Activated B cell treated with CpG ODN at 0.5 μM for 24 hours (primary cell): ENCODE data around the gene GPR153. TPM values are rescaled to one million over a fixed set of nuclear protein-coding genes. Genes with fewer than 3 reads are reported as not detected.

Experiments
- ATAC-seq: fragments of 200-7000 bp; cut with Tn5 transposase; one replicate; pipeline ENCODE4 v1.10.0; 2021; ENCODE audit warnings: low read depth, mild to moderate bottlenecking, moderate library complexity
- CTCF ChIA-PET: fragments of 350-600 bp; sonication (Branson Sonifier 250); formaldehyde crosslinking; loops from one replicate; lab custom pipeline; 2021; ENCODE audit warnings: antibody characterized with exemption; lab: Charles Lee
- POLR2A ChIA-PET: fragments of 350-600 bp; sonication (Branson Sonifier 250); formaldehyde crosslinking; loops from one replicate; lab custom pipeline; 2021; ENCODE audit warnings: antibody characterized with exemption; lab: Charles Lee
- DNase-seq: peaks from one replicate; pipeline ENCODE4 v3.0.0; 2022
- H3K27ac Mint-ChIP-seq: one replicate; pipeline ENCODE4 v1.8.0; 2020; ENCODE audit warnings: mixed read lengths
- H3K27me3 Mint-ChIP-seq: one replicate; pipeline ENCODE4 v1.8.0; 2021; ENCODE audit warnings: mixed read lengths
- H3K36me3 Mint-ChIP-seq: one replicate; pipeline ENCODE4 v1.8.0; 2021; ENCODE audit warnings: low read depth, mixed read lengths
- H3K4me1 Mint-ChIP-seq: one replicate; pipeline ENCODE4 v1.8.0; 2021; ENCODE audit warnings: mixed read lengths
- H3K4me3 Mint-ChIP-seq: one replicate; pipeline ENCODE4 v1.8.0; 2020; ENCODE audit warnings: mild to moderate bottlenecking, mixed read lengths
- H3K9me3 Mint-ChIP-seq: one replicate; pipeline ENCODE4 v1.8.0; 2020; ENCODE audit warnings: mixed read lengths
- CTCF ChIP-seq: fragments of 200-600 bp; IDR thresholded peaks from one replicate; pipeline ENCODE4 v1.8.0; 2022; ENCODE audit warnings: antibody characterized with exemption, mild to moderate bottlenecking
- intact Hi-C: fragments of 100-400 bp; cut with micrococcal nuclease; formaldehyde crosslinking; loops from one replicate; pipeline ENCODE4 v1.15.1; 2024
- total RNA-seq: library from RNA; stranded (reverse); gene quantifications from 2 replicates; pipeline ENCODE4 v1.2.3, GENCODE V29; 2022

GPR153 gene
- total RNA-seq, 1 donor from 2014 or later, result 0.22 TPM

- no peak overlapping the region for H3K4me3 Mint-ChIP-seq
- ChIA-PET CTCF (interaction anchor here (0.9 kb wide), 1 partner anchor 150 kb away, joined by 3 read pairs; no protein-coding TSS in a partner anchor), POLR2A (no interaction called here)
- ATAC-seq (no peak), DNase-seq (no peak)
- H3K9me3 Mint-ChIP-seq, result no peaks in the 10 kb centered on the region
- H3K27ac Mint-ChIP-seq, result no peak overlapping the region
- H3K4me1 Mint-ChIP-seq, result peaks cover 6% of the 10 kb centered on the region
- H3K36me3 Mint-ChIP-seq, result no peaks in the 10 kb centered on the region
- intact Hi-C loops, result no loop called here
- no peak for TF ChIP-seq CTCF
- no peaks in the 10 kb centered on the region for H3K27me3 Mint-ChIP-seq
These were observed 26.1 kb upstream of the GPR153 start for GRCh38 chr1:6287029-6287428.

- H3K27me3 Mint-ChIP-seq, result no peaks in the 10 kb centered on the region
- no peak overlapping the region for H3K27ac Mint-ChIP-seq
- H3K9me3 Mint-ChIP-seq, result no peaks in the 10 kb centered on the region
- peaks cover 6% of the 10 kb centered on the region for H3K4me1 Mint-ChIP-seq
- ChIA-PET CTCF (no interaction called here), POLR2A (no interaction called here)
- ATAC-seq (no peak), DNase-seq (no peak)
- no peak overlapping the region for H3K4me3 Mint-ChIP-seq
- intact Hi-C loops, result no loop called here
- TF ChIP-seq CTCF, result no peak
- no peaks in the 10 kb centered on the region for H3K36me3 Mint-ChIP-seq
These were observed 25.4 kb upstream of the GPR153 start for GRCh38 chr1:6286266-6286665.

- POLR2A ChIA-PET, result no interaction called here
- intact Hi-C loops, result no loop called here
These were observed 24.4 kb upstream of the GPR153 start for GRCh38 chr1:6285336-6285735.

DNA sequence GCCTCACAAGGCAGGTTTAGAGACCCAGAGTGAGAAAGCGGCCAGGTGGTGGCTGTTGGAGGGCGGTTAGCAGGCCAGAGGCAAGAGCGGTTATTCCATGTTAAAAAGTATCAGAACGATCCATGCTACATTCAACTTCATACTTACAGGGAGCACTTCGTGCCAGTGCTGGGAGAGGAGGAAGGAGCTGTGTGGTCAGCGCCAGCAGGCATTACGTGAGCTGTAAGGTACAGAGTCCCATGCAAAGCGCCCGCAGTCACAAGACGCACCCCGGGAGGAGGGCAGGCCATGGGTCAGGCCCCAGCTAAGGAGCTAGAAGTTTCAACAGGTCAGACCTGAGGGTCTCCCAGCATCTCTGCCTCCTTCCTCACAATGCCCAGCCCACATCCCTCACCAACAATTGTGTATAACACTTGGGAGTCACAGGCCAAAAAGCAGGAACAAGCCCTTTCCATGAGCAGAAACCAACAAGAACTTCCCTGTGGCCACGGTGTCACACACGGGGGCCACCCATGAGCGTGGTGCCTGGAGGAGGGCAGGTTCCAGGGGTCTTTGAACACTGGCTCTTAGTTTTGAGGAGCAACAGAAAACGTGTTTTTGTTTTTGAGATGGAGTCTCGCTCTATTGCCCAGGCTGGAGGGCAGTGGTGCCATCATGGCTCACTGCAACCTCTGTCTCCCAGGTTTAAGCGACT lies 21.8 kb upstream of the GPR153 start:
- H3K9me3 Mint-ChIP-seq, result no peaks in the 10 kb centered on the region
- H3K36me3 Mint-ChIP-seq, result no peaks in the 10 kb centered on the region
- ChIA-PET CTCF (no interaction called here), POLR2A (no interaction called here)
- H3K4me1 Mint-ChIP-seq, result no peaks in the 10 kb centered on the region
- no peak overlapping the region for H3K27ac Mint-ChIP-seq
- ATAC-seq, result no peak
- no peak for TF ChIP-seq CTCF
- intact Hi-C loops, result no loop called here
- no peak overlapping the region for H3K4me3 Mint-ChIP-seq
- no peak for DNase-seq
- H3K27me3 Mint-ChIP-seq, result no peaks in the 10 kb centered on the region

More at GRCh38 chr1:6285336-6285735, 24.4 kb upstream of the GPR153 start:
- H3K27ac Mint-ChIP-seq, result no peak overlapping the region
- H3K36me3 Mint-ChIP-seq, result no peaks in the 10 kb centered on the region
- no peak for DNase-seq
- no peaks in the 10 kb centered on the region for H3K4me1 Mint-ChIP-seq
- no peak for TF ChIP-seq CTCF
- no peaks in the 10 kb centered on the region for H3K27me3 Mint-ChIP-seq
- no peak for ATAC-seq
- CTCF ChIA-PET, result no interaction called here
- H3K9me3 Mint-ChIP-seq, result no peaks in the 10 kb centered on the region
- H3K4me3 Mint-ChIP-seq, result no peak overlapping the region

- DNase-seq (no peak), ATAC-seq (no peak)
- Mint-ChIP-seq H3K27ac (no peak overlapping the region), H3K27me3 (no peaks in the 10 kb centered on the region), H3K4me3 (no peak overlapping the region), H3K36me3 (no peaks in the 10 kb centered on the region), H3K4me1 (no peaks in the 10 kb centered on the region), H3K9me3 (no peaks in the 10 kb centered on the region)
- no peak for TF ChIP-seq CTCF
- ChIA-PET CTCF (no interaction called here), POLR2A (no interaction called here)
- intact Hi-C loops, result no loop called here
These were observed 20.9 kb upstream of the GPR153 start for GRCh38 chr1:6281511-6282402.
